Osteocyte (in vitro differentiated cells): ENCODE results near the gene P2RX4. TPM values are rescaled to one million over a fixed set of nuclear protein-coding genes. Genes with fewer than 3 reads are reported as not detected.

Experiments used
- DNase-seq: peaks from one replicate; pipeline ENCODE4 v3.0.0; 2021; ENCODE audit warnings: mixed read lengths; ENCODE audit not compliant: unreplicated experiment; ENCODE audit errors: extremely low spot score
- H3K27ac Mint-ChIP-seq: one replicate; pipeline ENCODE4 v1.8.0; 2021; ENCODE audit warnings: mild to moderate bottlenecking, mixed read lengths; ENCODE audit not compliant: unreplicated experiment
- H3K27me3 Mint-ChIP-seq: one replicate; pipeline ENCODE4 v1.8.0; 2021; ENCODE audit warnings: mixed read lengths; ENCODE audit not compliant: unreplicated experiment
- H3K36me3 Mint-ChIP-seq: one replicate; pipeline ENCODE4 v1.8.0; 2021; ENCODE audit warnings: mixed read lengths; ENCODE audit not compliant: unreplicated experiment
- H3K4me1 Mint-ChIP-seq: one replicate; pipeline ENCODE4 v1.8.0; 2021; ENCODE audit warnings: mixed read lengths; ENCODE audit not compliant: unreplicated experiment
- H3K4me3 Mint-ChIP-seq: one replicate; pipeline ENCODE4 v1.8.0; 2021; ENCODE audit warnings: mild to moderate bottlenecking, moderate library complexity, mixed read lengths; ENCODE audit not compliant: unreplicated experiment
- H3K9me3 Mint-ChIP-seq: one replicate; pipeline ENCODE4 v1.8.0; 2021; ENCODE audit warnings: mixed read lengths; ENCODE audit not compliant: unreplicated experiment
- total RNA-seq: library from RNA; stranded (reverse); gene quantifications from 2 replicates; pipeline ENCODE4 v1.2.1, GENCODE V29; 2021
- TF ChIP-seq, protein P1 (sequence below): fragments of 200-600 bp; sonication (generic); IDR thresholded peaks from 2 replicates; pipeline ENCODE4 v1.5.0; 2021; ENCODE audit warnings: antibody characterized with exemption, mild to moderate bottlenecking, moderate library complexity

The P2RX4 gene
- total RNA-seq, 1 donor from 2014 or later: 20.3 TPM

- peaks cover 14% of the 10 kb centered on the region for H3K4me1 Mint-ChIP-seq
- peak overlapping the region; percentile 66 for H3K4me3 Mint-ChIP-seq
- no peaks in the 10 kb centered on the region for H3K27me3 Mint-ChIP-seq
- no peaks in the 10 kb centered on the region for H3K9me3 Mint-ChIP-seq
- H3K27ac Mint-ChIP-seq: peak overlapping the region; percentile 23
- TF ChIP-seq, protein P1, sequence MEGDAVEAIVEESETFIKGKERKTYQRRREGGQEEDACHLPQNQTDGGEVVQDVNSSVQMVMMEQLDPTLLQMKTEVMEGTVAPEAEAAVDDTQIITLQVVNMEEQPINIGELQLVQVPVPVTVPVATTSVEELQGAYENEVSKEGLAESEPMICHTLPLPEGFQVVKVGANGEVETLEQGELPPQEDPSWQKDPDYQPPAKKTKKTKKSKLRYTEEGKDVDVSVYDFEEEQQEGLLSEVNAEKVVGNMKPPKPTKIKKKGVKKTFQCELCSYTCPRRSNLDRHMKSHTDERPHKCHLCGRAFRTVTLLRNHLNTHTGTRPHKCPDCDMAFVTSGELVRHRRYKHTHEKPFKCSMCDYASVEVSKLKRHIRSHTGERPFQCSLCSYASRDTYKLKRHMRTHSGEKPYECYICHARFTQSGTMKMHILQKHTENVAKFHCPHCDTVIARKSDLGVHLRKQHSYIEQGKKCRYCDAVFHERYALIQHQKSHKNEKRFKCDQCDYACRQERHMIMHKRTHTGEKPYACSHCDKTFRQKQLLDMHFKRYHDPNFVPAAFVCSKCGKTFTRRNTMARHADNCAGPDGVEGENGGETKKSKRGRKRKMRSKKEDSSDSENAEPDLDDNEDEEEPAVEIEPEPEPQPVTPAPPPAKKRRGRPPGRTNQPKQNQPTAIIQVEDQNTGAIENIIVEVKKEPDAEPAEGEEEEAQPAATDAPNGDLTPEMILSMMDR: no peak
- peaks cover 2% of the 10 kb centered on the region for H3K36me3 Mint-ChIP-seq
- DNase-seq: no peak
Measured at GRCh38 chr12:121209221-121209620, 708 bp upstream of the P2RX4 start.

- Mint-ChIP-seq H3K9me3 (no peaks in the 10 kb centered on the region), H3K36me3 (peaks cover 6% of the 10 kb centered on the region), H3K27me3 (no peaks in the 10 kb centered on the region), H3K27ac (no peak overlapping the region), H3K4me1 (peaks cover 19% of the 10 kb centered on the region), H3K4me3 (no peak overlapping the region)
- no peak for DNase-seq
- TF ChIP-seq, protein P1: no peak
Measured at GRCh38 chr12:121212875-121213274, 2.9 kb downstream of the P2RX4 start.

GRCh38 chr12:121214166-121214777 lies 4.3 kb downstream of the P2RX4 start:
- H3K4me3 Mint-ChIP-seq: no peak overlapping the region
- H3K9me3 Mint-ChIP-seq: no peaks in the 10 kb centered on the region
- H3K27ac Mint-ChIP-seq: no peak overlapping the region
- no peak for DNase-seq
- TF ChIP-seq, protein P1: no peak
- no peaks in the 10 kb centered on the region for H3K27me3 Mint-ChIP-seq
- peaks cover 19% of the 10 kb centered on the region for H3K4me1 Mint-ChIP-seq
- peaks cover 7% of the 10 kb centered on the region for H3K36me3 Mint-ChIP-seq

DNA sequence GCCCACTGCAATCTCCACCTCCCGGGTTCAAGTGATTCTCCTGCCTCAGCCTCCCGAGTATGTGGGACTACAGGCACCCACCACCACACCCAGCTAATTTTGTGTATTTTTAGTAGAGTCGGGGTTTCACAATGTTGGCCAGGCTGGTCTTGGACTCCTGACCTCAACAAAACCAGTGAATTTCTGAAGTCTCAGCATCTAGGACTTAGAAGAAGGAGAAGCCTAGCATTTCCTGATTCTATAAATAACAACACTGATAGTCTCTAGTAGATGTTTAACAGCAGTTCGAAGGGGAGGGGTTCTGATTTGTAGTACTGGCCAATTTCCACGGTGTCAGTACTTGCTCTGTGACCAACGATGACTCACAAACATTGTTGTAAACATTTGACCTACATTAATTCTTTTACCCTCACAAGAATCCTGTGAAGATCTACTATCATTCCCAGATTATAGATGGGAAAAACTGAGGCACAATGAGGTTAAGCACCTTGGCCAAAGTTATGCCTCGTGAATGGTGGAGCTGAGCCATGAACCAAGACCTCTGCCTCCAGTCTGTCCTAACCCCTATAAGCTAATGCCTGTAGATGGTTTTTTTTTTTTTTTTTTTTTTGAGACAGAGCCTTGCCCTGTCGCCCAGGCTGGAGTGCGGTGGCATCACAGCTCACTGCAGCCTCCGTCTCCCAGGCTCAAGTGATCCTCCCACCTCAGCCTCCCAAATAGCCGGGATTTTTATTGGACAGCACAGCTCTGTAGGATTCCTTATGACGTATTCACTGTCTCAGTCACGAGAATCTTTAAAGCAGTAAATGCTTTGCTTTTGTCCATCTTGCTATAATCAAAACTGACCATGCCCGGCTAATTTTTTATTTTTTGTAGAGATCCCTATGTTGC lies 5.2 kb downstream of the P2RX4 start:
- Mint-ChIP-seq H3K4me1 (peaks cover 17% of the 10 kb centered on the region), H3K4me3 (no peak overlapping the region), H3K27ac (no peak overlapping the region), H3K36me3 (peaks cover 7% of the 10 kb centered on the region), H3K9me3 (no peaks in the 10 kb centered on the region), H3K27me3 (no peaks in the 10 kb centered on the region)
- DNase-seq: no peak
- TF ChIP-seq, protein P1: no peak

DNA sequence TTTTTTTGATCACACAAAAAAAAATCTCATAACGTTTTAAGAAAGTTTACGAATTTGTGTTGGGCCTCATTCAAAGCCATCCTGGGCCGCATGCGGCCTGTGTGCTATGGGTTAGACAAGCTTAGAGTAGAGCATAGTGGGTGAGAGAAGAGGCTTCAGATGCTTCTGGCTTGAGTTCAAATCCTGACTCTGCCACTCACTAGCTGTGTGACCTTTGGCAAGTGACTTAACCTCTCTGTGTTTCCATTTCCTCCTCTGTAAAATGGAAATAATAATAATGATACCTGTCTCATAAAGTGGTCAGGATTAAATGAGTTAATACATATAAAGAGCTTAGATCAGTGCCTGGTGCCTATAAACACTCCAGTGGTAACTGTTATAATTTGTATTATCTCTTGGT lies 6.2 kb downstream of the P2RX4 start:
- H3K9me3 Mint-ChIP-seq: no peaks in the 10 kb centered on the region
- no peak for DNase-seq
- no peak overlapping the region for H3K4me3 Mint-ChIP-seq
- no peaks in the 10 kb centered on the region for H3K27me3 Mint-ChIP-seq
- TF ChIP-seq, protein P1: no peak
- peaks cover 10% of the 10 kb centered on the region for H3K4me1 Mint-ChIP-seq
- H3K27ac Mint-ChIP-seq: no peak overlapping the region
- H3K36me3 Mint-ChIP-seq: peaks cover 7% of the 10 kb centered on the region
